HepG2 (cell line): Measurements from ENCODE around the gene LIPE. TPM values are rescaled to one million over a fixed set of nuclear protein-coding genes. Genes with fewer than 3 reads are reported as not detected.

Source experiments
- FOXP1 ChIP-seq, 2 experiments: fragments of 450-650 bp in 1 of 2; IDR thresholded peaks; 2 replicates each; pipeline ENCODE4 v1.6.1; 2017 to 2018; ENCODE audit warnings: antibody characterized with exemption in 1 of 2
- JUND ChIP-seq: sonication (generic); formaldehyde crosslinking; IDR thresholded peaks from 2 replicates; pipeline ENCODE4 v1.8.0; 2022; ENCODE audit warnings: mild to moderate bottlenecking, missing genetic modification reagents
- KDM4B ChIP-seq: sonication (generic); formaldehyde crosslinking; IDR thresholded peaks from 2 replicates; pipeline ENCODE4 v1.4.0; 2020; ENCODE audit warnings: missing genetic modification reagents
- LCORL ChIP-seq, 2 experiments: fragments of 450-650 bp in 1 of 2; sonication (generic) in 1 of 2; formaldehyde crosslinking in 1 of 2; IDR thresholded peaks; 2 replicates each; pipeline versions ENCODE4 v1.5.0 to v1.6.1; 2017 to 2020; ENCODE audit warnings: antibody characterized with exemption in 1 of 2, missing genetic modification reagents in 1 of 2
- MIER2 ChIP-seq: IDR thresholded peaks from 2 replicates; pipeline ENCODE4 v1.6.1; 2016; ENCODE audit warnings: missing biosample characterization, missing genetic modification reagents
- NCOR1 ChIP-seq: fragments of 200-600 bp; sonication (generic); IDR thresholded peaks from 2 replicates; pipeline ENCODE4 v1.7.0; 2017; ENCODE audit warnings: antibody characterized with exemption, low read length, borderline replicate concordance
- PHF21A ChIP-seq: sonication (generic); formaldehyde crosslinking; IDR thresholded peaks from 2 replicates; pipeline ENCODE4 v1.5.0; 2020; ENCODE audit warnings: mild to moderate bottlenecking, missing genetic modification reagents
- PRMT3 ChIP-seq: sonication (generic); formaldehyde crosslinking; IDR thresholded peaks from 2 replicates; pipeline ENCODE4 v1.8.1; 2022; ENCODE audit warnings: low read depth, mild to moderate bottlenecking, moderate library complexity, missing genetic modification reagents, borderline replicate concordance
- RBM39 ChIP-seq: fragments of 200-400 bp; formaldehyde crosslinking; IDR thresholded peaks from one replicate; pipeline ENCODE4 v1.6.1; 2018; ENCODE audit warnings: antibody characterized with exemption, mild to moderate bottlenecking, low read depth, low read length; ENCODE audit not compliant: poor library complexity, severe bottlenecking
- REPIN1 ChIP-seq: sonication (generic); formaldehyde crosslinking; IDR thresholded peaks from 2 replicates; pipeline ENCODE4 v1.8.0; 2022; ENCODE audit warnings: missing genetic modification reagents, low read depth, mild to moderate bottlenecking, borderline replicate concordance
- SMC3 ChIP-seq: IDR thresholded peaks from 2 replicates; pipeline ENCODE4 v1.6.1; 2011; ENCODE audit warnings: low read length, improper control_type of control experiment
- SNAPC4 ChIP-seq: sonication (generic); formaldehyde crosslinking; IDR thresholded peaks from 2 replicates; pipeline ENCODE4 v1.4.0; 2020; ENCODE audit warnings: mild to moderate bottlenecking, missing genetic modification reagents
- SNAPC5 ChIP-seq: sonication (generic); formaldehyde crosslinking; IDR thresholded peaks from 2 replicates; pipeline ENCODE4 v1.8.1; 2023; ENCODE audit warnings: mild to moderate bottlenecking, missing genetic modification reagents, borderline replicate concordance
- STAG1 ChIP-seq: sonication (generic); formaldehyde crosslinking; IDR thresholded peaks from 2 replicates; pipeline ENCODE4 v1.4.0; 2020; ENCODE audit warnings: missing genetic modification reagents
- TBL1XR1 ChIP-seq: fragments of 150-350 bp; IDR thresholded peaks from 2 replicates; pipeline ENCODE4 v1.6.1; 2014; ENCODE audit warnings: borderline replicate concordance, low read length; ENCODE audit not compliant: partially characterized antibody
- ZFP36L1 ChIP-seq: sonication (generic); formaldehyde crosslinking; IDR thresholded peaks from 2 replicates; pipeline ENCODE4 v1.8.0; 2022; ENCODE audit warnings: mild to moderate bottlenecking, missing genetic modification reagents, moderate library complexity
- ZFP37 ChIP-seq: sonication (generic); formaldehyde crosslinking; IDR thresholded peaks from 2 replicates; pipeline ENCODE4 v1.4.0; 2020; ENCODE audit warnings: missing genetic modification reagents, borderline replicate concordance
- ZNF234 ChIP-seq: sonication (generic); formaldehyde crosslinking; conservative IDR thresholded peaks from 2 replicates; pipeline ENCODE4 v1.5.1; 2020; ENCODE audit warnings: mild to moderate bottlenecking, missing genetic modification reagents
- ZNF543 ChIP-seq: sonication (generic); formaldehyde crosslinking; IDR thresholded peaks from 2 replicates; pipeline ENCODE4 v1.4.0; 2020; ENCODE audit warnings: mild to moderate bottlenecking, missing genetic modification reagents
- ZNF614 ChIP-seq: IDR thresholded peaks from 2 replicates; pipeline ENCODE4 v1.6.1; 2018; ENCODE audit warnings: missing biosample characterization, missing genetic modification reagents, inconsistent platforms, borderline replicate concordance
- ZNF737 ChIP-seq: sonication (generic); formaldehyde crosslinking; IDR thresholded peaks from 2 replicates; pipeline ENCODE4 v1.5.0; 2020; ENCODE audit warnings: missing genetic modification reagents, mild to moderate bottlenecking, borderline replicate concordance
- ZNF784 ChIP-seq: sonication (generic); formaldehyde crosslinking; IDR thresholded peaks from 2 replicates; pipeline ENCODE4 v1.5.1; 2020; ENCODE audit warnings: missing genetic modification reagents, mild to moderate bottlenecking, borderline replicate concordance
- ZSCAN21 ChIP-seq: sonication (generic); formaldehyde crosslinking; IDR thresholded peaks from 2 replicates; pipeline ENCODE4 v1.8.0; 2022; ENCODE audit warnings: mild to moderate bottlenecking, missing genetic modification reagents, moderate library complexity, borderline replicate concordance
- polyA plus RNA-seq, 8 experiments: library from polyadenylated mRNA; depleted of rRNA in 3 of 8; stranded (reverse) in 7 of 8; unstranded in 1 of 8; fragments of >200 nt; fragmentation: Illumina TruSeq in 4 of 8; extraction: Trizol in 4 of 8; gene quantifications; 2 replicates each; pipeline versions ENCODE4 v1.2.1 to v1.2.3, GENCODE V29; 2011 to 2016; ENCODE audit warnings: low read depth in 4 of 8, missing spikeins in 1 of 8, mixed read lengths in 1 of 8; ENCODE audit not compliant: insufficient read depth in 1 of 8
- total RNA-seq, 5 experiments: library from RNA; depleted of rRNA; stranded (reverse); fragments of >200 nt; fragmentation: Illumina TruSeq; extraction: Trizol; gene quantifications; 2 replicates each; pipeline ENCODE4 v1.2.3, GENCODE V29; 2016; ENCODE audit warnings: low read depth in 1 of 5

LIPE gene
- total and polyA plus RNA-seq, 2 of the 13 experiments (the other 11 are each of a cell fraction or from before 2014, with no cell fraction given): not detected

DNA sequence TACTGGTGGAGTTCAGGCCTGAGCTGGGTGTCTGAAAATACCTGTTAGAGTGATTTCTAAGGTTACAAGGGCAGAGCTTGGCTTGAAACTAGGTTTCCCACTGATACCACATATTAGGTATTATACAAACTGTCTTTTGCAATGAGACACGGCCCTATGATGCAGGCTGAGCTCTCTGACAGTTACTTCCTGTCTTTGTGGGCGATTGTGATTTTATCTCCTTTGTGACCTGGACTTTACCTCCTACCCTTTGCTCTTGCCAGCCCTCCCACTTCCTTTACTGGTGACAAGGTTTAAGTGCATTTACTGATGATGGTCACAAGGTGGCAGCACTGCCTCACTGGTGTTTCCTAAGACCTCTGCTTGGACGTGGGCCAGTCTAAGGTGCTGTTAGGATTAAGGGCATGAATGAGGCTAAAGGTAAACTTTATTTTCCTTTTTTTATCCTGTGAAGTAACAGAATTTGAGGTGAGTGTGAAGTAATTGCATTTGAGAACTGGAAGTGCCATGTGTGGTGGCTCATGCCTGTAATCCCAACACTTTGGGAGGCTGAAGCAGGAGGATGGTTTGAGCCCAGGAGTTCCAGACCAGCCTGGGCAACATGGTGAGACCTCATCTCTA, 23.2 kb upstream of the LIPE start (continued):
- TF ChIP-seq SMC3 (peak; percentile 100), ZNF737 (CRISPR knock-in tag) (no peak), SNAPC5 (CRISPR knock-in tag) (peak; percentile 80; the same call in 1 of the 2 replicates), LCORL (IDR thresholded peaks at IDR 0.05) (no peak), LCORL (CRISPR knock-in tag; IDR thresholded peaks at IDR 0.05) (peak; percentile 69), ZFP37 (CRISPR knock-in tag) (no peak), TBL1XR1 (peak; percentile 49), ZNF234 (CRISPR knock-in tag) (no peak), SNAPC4 (no peak), ZNF543 (CRISPR knock-in tag) (peak; percentile 38; the same call in 1 of the 2 replicates), PHF21A (CRISPR knock-in tag) (peak; percentile 98), ZFP36L1 (CRISPR knock-in tag) (peak; percentile 69; the same call in 1 of the 2 replicates), FOXP1 (IDR thresholded peaks at IDR 0.05) (no peak), FOXP1 (CRISPR knock-in tag; IDR thresholded peaks at IDR 0.05) (peak; percentile 71; the same call in 1 of the 2 replicates), NCOR1 (peak; percentile 88), ZSCAN21 (0 out of 2 replicates have a peak, but pooled peaks have one; percentile 61), PRMT3 (no peak), STAG1 (peak; percentile 100), KDM4B (CRISPR knock-in tag) (peak; percentile 67; the same call in 1 of the 2 replicates), ZNF784 (CRISPR knock-in tag) (no peak), REPIN1 (CRISPR knock-in tag) (peak; percentile 97; the same call in 1 of the 2 replicates), MIER2 (peak; percentile 83), ZNF614 (CRISPR knock-in tag) (peak; percentile 95), RBM39 (no peak), JUND (CRISPR knock-in tag) (peak; percentile 41; the same call in 1 of the 2 replicates)
